ENCODE measurements around the gene FTO.

- TF ChIP-seq POLR2AphosphoS5 (IDR thresholded peaks at IDR 0.05; ENCODE audit: low read depth, low read length) = no peak
- no peak for TF ChIP-seq TAF1 (IDR thresholded peaks at IDR 0.05; ENCODE audit: borderline replicate concordance, insufficient read depth, low read length)
- TF ChIP-seq REST (IDR thresholded peaks at IDR 0.05; ENCODE audit: insufficient read depth in 1 of 2, low read depth in 2 of 2, low read length in 2 of 2) = no peak
- no peak for TF ChIP-seq SIN3A (IDR thresholded peaks at IDR 0.05; ENCODE audit: borderline replicate concordance, insufficient read depth, low read length)
Measured at GRCh38 chr16:53817117-53817755, 113.3 kb downstream of the FTO start.

Measured in PFSK-1 (cell line).